Measurements from ENCODE around the gene WFS1.

Gene WFS1

GRCh38 chr4:6324999-6325787 is 55.5 kb downstream of the WFS1 start:
- no peak for DNase-seq (ENCODE audit: low read depth, low spot score)
- Histone ChIP-seq H3K36me3 (ENCODE audit: control insufficient read depth, insufficient read depth, low read length) (no peaks in the 10 kb centered on the region), H3K27me3 (ENCODE audit: control insufficient read depth, insufficient read depth, low read length) (no peaks in the 10 kb centered on the region; the same call in 1 of the 2 replicates), H3K4me3 (ENCODE audit: low read length) (no peak overlapping the region), H3K27ac (ENCODE audit: low read length) (no peak overlapping the region), H3K9me3 (ENCODE audit: control insufficient read depth, insufficient read depth, low read length) (no peaks in the 10 kb centered on the region), H3K4me1 (ENCODE audit: control insufficient read depth, insufficient read depth, low read length) (no peaks in the 10 kb centered on the region)
- WGBS (ENCODE audit: insufficient coverage, insufficient read length) = no CpG with 5 or more reads among the region's 22 CpGs

- H3K4me1 ChIP-seq (ENCODE audit: control insufficient read depth, insufficient read depth, low read length) = no peaks in the 10 kb centered on the region
Measured at GRCh38 chr4:6325788-6326290, 56.2 kb downstream of the WFS1 start.

GRCh38 chr4:6326312-6327060 is 56.8 kb downstream of the WFS1 start:
- H3K27ac ChIP-seq (ENCODE audit: low read length) = no peak overlapping the region
- no peaks in the 10 kb centered on the region for H3K9me3 ChIP-seq (ENCODE audit: control insufficient read depth, insufficient read depth, low read length)
- WGBS (ENCODE audit: insufficient coverage, insufficient read length) = no CpG with 5 or more reads among the region's 28 CpGs
- H3K4me3 ChIP-seq (ENCODE audit: low read length) = no peak overlapping the region
- no peaks in the 10 kb centered on the region for H3K36me3 ChIP-seq (ENCODE audit: control insufficient read depth, insufficient read depth, low read length)
- no peak for DNase-seq (ENCODE audit: low read depth, low spot score)
- no peaks in the 10 kb centered on the region for H3K4me1 ChIP-seq (ENCODE audit: control insufficient read depth, insufficient read depth, low read length)
- no peaks in the 10 kb centered on the region for H3K27me3 ChIP-seq (ENCODE audit: control insufficient read depth, insufficient read depth, low read length)

More at GRCh38 chr4:6325788-6326290, 56.2 kb downstream of the WFS1 start:
- WGBS (ENCODE audit: insufficient coverage, insufficient read length) = no CpG with 5 or more reads among the region's 14 CpGs
- Histone ChIP-seq H3K4me3 (ENCODE audit: low read length) (no peak overlapping the region), H3K27me3 (ENCODE audit: control insufficient read depth, insufficient read depth, low read length) (no peaks in the 10 kb centered on the region), H3K36me3 (ENCODE audit: control insufficient read depth, insufficient read depth, low read length) (no peaks in the 10 kb centered on the region), H3K27ac (ENCODE audit: low read length) (no peak overlapping the region), H3K9me3 (ENCODE audit: control insufficient read depth, insufficient read depth, low read length) (no peaks in the 10 kb centered on the region)
- no peak for DNase-seq (ENCODE audit: low read depth, low spot score)

GRCh38 chr4:6327220-6327917 is 57.7 kb downstream of the WFS1 start:
- Histone ChIP-seq H3K27ac (ENCODE audit: low read length) (no peak overlapping the region), H3K27me3 (ENCODE audit: control insufficient read depth, insufficient read depth, low read length) (no peaks in the 10 kb centered on the region), H3K4me3 (ENCODE audit: low read length) (no peak overlapping the region), H3K36me3 (ENCODE audit: control insufficient read depth, insufficient read depth, low read length) (no peaks in the 10 kb centered on the region), H3K4me1 (ENCODE audit: control insufficient read depth, insufficient read depth, low read length) (no peaks in the 10 kb centered on the region), H3K9me3 (ENCODE audit: control insufficient read depth, insufficient read depth, low read length) (no peaks in the 10 kb centered on the region)
- no peak for DNase-seq (ENCODE audit: low read depth, low spot score)
- WGBS (ENCODE audit: insufficient coverage, insufficient read length) = no CpG with 5 or more reads among the region's 21 CpGs

- WGBS (ENCODE audit: insufficient coverage, insufficient read length) = no CpG with 5 or more reads among the region's 8 CpGs
- Histone ChIP-seq H3K9me3 (ENCODE audit: control insufficient read depth, insufficient read depth, low read length) (no peaks in the 10 kb centered on the region), H3K4me3 (ENCODE audit: low read length) (no peak overlapping the region), H3K4me1 (ENCODE audit: control insufficient read depth, insufficient read depth, low read length) (no peaks in the 10 kb centered on the region), H3K27me3 (ENCODE audit: control insufficient read depth, insufficient read depth, low read length) (no peaks in the 10 kb centered on the region), H3K36me3 (ENCODE audit: control insufficient read depth, insufficient read depth, low read length) (no peaks in the 10 kb centered on the region), H3K27ac (ENCODE audit: low read length) (no peak overlapping the region)
- no peak for DNase-seq (ENCODE audit: low read depth, low spot score)
Measured at GRCh38 chr4:6328526-6328925, 58.9 kb downstream of the WFS1 start.

GRCh38 chr4:6329478-6330383 is 60.1 kb downstream of the WFS1 start:
- Histone ChIP-seq H3K4me3 (ENCODE audit: low read length) (no peak overlapping the region), H3K27me3 (ENCODE audit: control insufficient read depth, insufficient read depth, low read length) (no peaks in the 10 kb centered on the region), H3K4me1 (ENCODE audit: control insufficient read depth, insufficient read depth, low read length) (no peaks in the 10 kb centered on the region), H3K9me3 (ENCODE audit: control insufficient read depth, insufficient read depth, low read length) (no peaks in the 10 kb centered on the region), H3K27ac (ENCODE audit: low read length) (no peak overlapping the region), H3K36me3 (ENCODE audit: control insufficient read depth, insufficient read depth, low read length) (no peaks in the 10 kb centered on the region)
- DNase-seq (ENCODE audit: low read depth, low spot score) = no peak
- WGBS (ENCODE audit: insufficient coverage, insufficient read length) = no CpG with 5 or more reads among the region's 28 CpGs

DNA sequence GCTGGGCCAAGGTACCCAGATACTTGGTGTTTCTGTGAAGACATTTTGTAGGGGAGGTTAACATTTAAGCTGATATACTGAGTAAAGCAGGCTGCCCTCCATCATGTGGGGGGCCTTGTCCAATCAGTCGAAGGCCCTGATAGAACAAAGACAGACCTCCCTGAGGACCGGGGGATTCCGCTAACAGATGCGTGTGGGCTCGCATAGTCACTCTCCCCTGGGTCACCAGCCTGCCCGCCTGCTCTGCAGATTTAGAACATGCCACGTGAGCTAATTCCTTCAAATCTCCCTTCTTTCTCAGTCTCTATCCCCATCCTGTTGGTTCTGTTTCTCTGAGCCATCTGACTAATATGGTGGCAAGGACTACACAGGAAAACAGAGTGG is 60.7 kb downstream of the WFS1 start:
- H3K9me3 ChIP-seq (ENCODE audit: control insufficient read depth, insufficient read depth, low read length) = no peaks in the 10 kb centered on the region
- no peaks in the 10 kb centered on the region for H3K4me1 ChIP-seq (ENCODE audit: control insufficient read depth, insufficient read depth, low read length)
- H3K27me3 ChIP-seq (ENCODE audit: control insufficient read depth, insufficient read depth, low read length) = no peaks in the 10 kb centered on the region
- H3K36me3 ChIP-seq (ENCODE audit: control insufficient read depth, insufficient read depth, low read length) = no peaks in the 10 kb centered on the region
- no peak for DNase-seq (ENCODE audit: low read depth, low spot score)
- H3K27ac ChIP-seq (ENCODE audit: low read length) = no peak overlapping the region
- WGBS (ENCODE audit: insufficient coverage, insufficient read length) = no CpG with 5 or more reads among the region's 7 CpGs
- no peak overlapping the region for H3K4me3 ChIP-seq (ENCODE audit: low read length)

- no peak overlapping the region for H3K27ac ChIP-seq (ENCODE audit: low read length)
- no CpG with 5 or more reads among the region's 8 CpGs for WGBS (ENCODE audit: insufficient coverage, insufficient read length)
- no peak for DNase-seq (ENCODE audit: low read depth, low spot score)
Measured at GRCh38 chr4:6331018-6331417, 61.4 kb downstream of the WFS1 start.

GRCh38 chr4:6331468-6331867 is 61.8 kb downstream of the WFS1 start:
- no peaks in the 10 kb centered on the region for H3K27me3 ChIP-seq (ENCODE audit: control insufficient read depth, insufficient read depth, low read length)
- H3K27ac ChIP-seq (ENCODE audit: low read length) = no peak overlapping the region
- no peak overlapping the region for H3K4me3 ChIP-seq (ENCODE audit: low read length)
- no CpG with 5 or more reads among the region's 6 CpGs for WGBS (ENCODE audit: insufficient coverage, insufficient read length)
- H3K4me1 ChIP-seq (ENCODE audit: control insufficient read depth, insufficient read depth, low read length) = no peaks in the 10 kb centered on the region
- H3K9me3 ChIP-seq (ENCODE audit: control insufficient read depth, insufficient read depth, low read length) = no peaks in the 10 kb centered on the region
- H3K36me3 ChIP-seq (ENCODE audit: control insufficient read depth, insufficient read depth, low read length) = no peaks in the 10 kb centered on the region
- no peak for DNase-seq (ENCODE audit: low read depth, low spot score)

More at GRCh38 chr4:6331018-6331417, 61.4 kb downstream of the WFS1 start:
- Histone ChIP-seq H3K4me1 (ENCODE audit: control insufficient read depth, insufficient read depth, low read length) (no peaks in the 10 kb centered on the region), H3K27me3 (ENCODE audit: control insufficient read depth, insufficient read depth, low read length) (no peaks in the 10 kb centered on the region), H3K4me3 (ENCODE audit: low read length) (no peak overlapping the region), H3K9me3 (ENCODE audit: control insufficient read depth, insufficient read depth, low read length) (no peaks in the 10 kb centered on the region), H3K36me3 (ENCODE audit: control insufficient read depth, insufficient read depth, low read length) (no peaks in the 10 kb centered on the region)
